Activated naive CD4-positive, alpha-beta T cell treated with anti-CD3 and anti-CD28 coated beads, Interleukin-2, amount 10 ng/mL, durations not matched to agents 7 days and 5 days (primary cell): ENCODE results near the gene SMARCC2.

Source experiments
- CTCF ChIA-PET: fragments of 350-600 bp; sonication (Branson Sonifier 250); formaldehyde crosslinking; loops from one replicate; lab custom pipeline; 2021; ENCODE audit warnings: antibody characterized with exemption; lab: Charles Lee
- DNase-seq: peaks from one replicate; pipeline ENCODE4 v3.0.0-alpha.2; 2020
- H3K27ac Mint-ChIP-seq: one replicate; pipeline ENCODE4 v1.8.0; 2021; ENCODE audit warnings: mild to moderate bottlenecking, moderate library complexity, mixed read lengths
- H3K27me3 Mint-ChIP-seq: one replicate; pipeline ENCODE4 v1.8.0; 2021; ENCODE audit warnings: mild to moderate bottlenecking, mixed read lengths
- H3K36me3 Mint-ChIP-seq: one replicate; pipeline ENCODE4 v1.8.0; 2021; ENCODE audit warnings: mixed read lengths
- H3K4me1 Mint-ChIP-seq: one replicate; pipeline ENCODE4 v1.8.0; 2021; ENCODE audit warnings: mixed read lengths
- H3K4me3 Mint-ChIP-seq: one replicate; pipeline ENCODE4 v1.8.0; 2021; ENCODE audit warnings: mild to moderate bottlenecking, moderate library complexity, mixed read lengths
- H3K9me3 Mint-ChIP-seq: one replicate; pipeline ENCODE4 v1.8.0; 2021; ENCODE audit warnings: mixed read lengths

The SMARCC2 gene

DNA sequence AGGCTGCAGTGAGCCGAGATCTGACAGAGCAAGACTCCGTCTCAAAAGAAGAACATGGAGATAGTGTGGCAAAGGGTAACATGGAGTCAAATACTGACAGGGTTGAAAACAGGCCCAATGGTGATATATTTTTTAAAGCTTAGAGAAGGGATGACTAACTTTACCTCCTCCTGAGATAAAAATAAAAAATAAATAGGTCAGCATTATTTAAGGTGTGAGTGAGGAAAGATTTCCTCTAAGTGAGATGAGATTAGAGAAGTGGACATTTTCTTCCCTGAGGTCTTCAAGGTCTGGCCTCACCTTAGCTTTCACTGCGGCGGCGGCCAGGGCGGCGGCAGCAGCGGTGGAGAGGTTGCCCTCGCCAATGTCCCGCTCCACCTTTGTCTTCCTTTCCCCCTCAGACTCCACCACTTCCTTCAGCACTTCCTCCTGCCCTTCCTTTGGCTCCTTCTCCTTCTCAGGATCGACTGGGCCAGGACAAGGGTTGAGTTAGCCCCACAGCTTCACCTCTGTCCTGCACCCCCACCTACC is 20.0 kb downstream of the SMARCC2 start:
- Mint-ChIP-seq H3K27me3 (no peaks in the 10 kb centered on the region), H3K27ac (no peak overlapping the region), H3K4me1 (no peaks in the 10 kb centered on the region), H3K4me3 (no peak overlapping the region), H3K9me3 (no peaks in the 10 kb centered on the region), H3K36me3 (peaks cover 62% of the 10 kb centered on the region)
- no peak for DNase-seq
- CTCF ChIA-PET: interaction anchor here (1.4 kb wide), 1 partner anchor 50 kb away, joined by 3 read pairs; no protein-coding TSS in a partner anchor

GRCh38 chr12:56165369-56165768 is 23.9 kb downstream of the SMARCC2 start:
- Mint-ChIP-seq H3K36me3 (peaks cover 67% of the 10 kb centered on the region), H3K4me3 (no peak overlapping the region), H3K4me1 (peaks cover 17% of the 10 kb centered on the region), H3K27ac (no peak overlapping the region), H3K27me3 (no peaks in the 10 kb centered on the region), H3K9me3 (no peaks in the 10 kb centered on the region)
- CTCF ChIA-PET: no interaction called here
- no peak for DNase-seq

GRCh38 chr12:56164345-56164729 is 24.9 kb downstream of the SMARCC2 start:
- Mint-ChIP-seq H3K9me3 (no peaks in the 10 kb centered on the region), H3K27me3 (no peaks in the 10 kb centered on the region), H3K4me1 (peaks cover 23% of the 10 kb centered on the region), H3K27ac (peak overlapping the region; percentile 70), H3K4me3 (no peak overlapping the region), H3K36me3 (peaks cover 68% of the 10 kb centered on the region)
- no peak for DNase-seq
- CTCF ChIA-PET: no interaction called here

DNA sequence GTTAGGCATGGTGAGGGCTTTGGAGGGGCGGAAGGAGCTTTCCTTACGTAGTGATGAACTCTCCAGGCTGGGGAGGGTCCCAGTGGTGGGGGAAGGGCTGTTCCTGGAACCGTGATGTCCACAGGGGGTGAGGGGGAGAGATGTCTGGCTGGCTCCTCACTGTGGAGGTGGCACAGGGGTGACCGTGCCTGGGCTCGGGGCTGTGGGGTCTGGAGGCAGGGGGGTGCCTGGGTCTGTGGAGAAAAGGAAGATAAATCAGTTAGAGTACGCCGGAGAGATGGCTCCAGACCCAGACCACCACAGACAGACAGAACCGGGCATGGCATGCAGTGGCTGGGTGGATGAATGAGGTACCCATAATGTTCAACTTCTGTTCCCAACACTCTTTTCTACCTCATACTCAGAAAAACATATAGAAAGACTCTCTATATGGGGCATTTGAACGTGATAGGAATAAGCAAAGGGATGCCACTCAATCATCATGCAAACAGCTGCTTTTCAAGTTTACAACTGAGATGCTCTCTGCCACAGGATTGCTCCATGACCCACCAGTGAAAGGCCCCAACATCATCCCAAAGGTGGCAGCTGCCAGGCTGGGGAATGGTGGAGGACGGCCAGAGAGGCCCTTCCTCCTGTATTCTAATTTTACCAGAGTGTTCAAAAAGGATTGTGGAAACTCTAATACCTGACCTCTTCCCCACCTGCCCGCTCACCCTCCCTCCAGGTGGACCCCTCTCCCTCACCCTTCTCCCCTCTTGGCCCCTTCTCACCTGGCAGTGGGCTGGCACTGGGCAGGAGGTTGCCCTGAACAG is 25.5 kb downstream of the SMARCC2 start:
- peaks cover 74% of the 10 kb centered on the region for H3K36me3 Mint-ChIP-seq
- CTCF ChIA-PET: interaction anchor here (3.5 kb wide), 1 partner anchor 37 kb away, joined by 21 read pairs; the partner anchor contains the start of gene ESYT1
- H3K4me3 Mint-ChIP-seq: no peak overlapping the region
- peaks cover 23% of the 10 kb centered on the region for H3K4me1 Mint-ChIP-seq
- H3K27me3 Mint-ChIP-seq: no peaks in the 10 kb centered on the region
- H3K9me3 Mint-ChIP-seq: no peaks in the 10 kb centered on the region
- DNase-seq: no peak
- H3K27ac Mint-ChIP-seq: peak overlapping the region; percentile 70

DNA sequence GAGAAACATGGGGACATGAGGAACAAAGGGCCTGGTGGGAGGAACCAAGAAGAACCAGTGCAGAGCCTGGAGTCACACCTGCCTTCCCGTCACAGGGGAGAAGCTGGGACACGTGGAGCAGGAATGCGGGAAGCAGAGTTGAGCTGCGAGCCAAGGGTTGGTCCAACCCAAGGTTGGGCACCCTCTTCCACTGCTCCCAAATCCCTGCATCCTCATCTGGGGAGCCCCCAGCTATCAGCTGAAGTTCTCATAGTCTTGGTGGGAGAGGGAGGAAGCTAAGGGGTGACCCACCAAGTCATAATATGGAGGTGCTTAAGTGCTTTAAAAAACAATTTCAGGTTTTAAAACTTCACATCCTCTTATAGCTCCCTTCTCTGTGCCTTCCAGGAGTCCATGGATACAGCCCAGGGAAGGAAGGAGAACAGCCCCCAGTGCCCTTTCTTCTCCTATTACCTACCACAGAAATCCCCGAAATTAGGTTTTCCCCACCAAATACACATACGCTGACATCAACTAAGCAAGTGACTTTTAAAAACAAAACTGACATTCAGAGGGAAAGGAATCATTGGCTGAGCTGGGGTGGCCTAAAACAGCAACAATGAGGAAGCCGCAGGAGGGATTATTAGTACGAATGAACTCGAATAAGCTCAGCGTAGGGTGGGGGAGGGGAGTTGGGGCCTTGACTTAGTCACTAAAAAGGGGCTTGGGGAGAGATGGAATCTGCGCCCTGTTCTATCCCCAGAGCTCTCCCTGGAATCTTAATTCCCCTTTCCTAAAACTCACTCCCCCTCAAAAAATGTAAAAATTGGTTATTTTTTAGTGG is 26.6 kb downstream of the SMARCC2 start:
- H3K36me3 Mint-ChIP-seq: peaks cover 74% of the 10 kb centered on the region
- peaks cover 24% of the 10 kb centered on the region for H3K4me1 Mint-ChIP-seq
- no peaks in the 10 kb centered on the region for H3K9me3 Mint-ChIP-seq
- H3K4me3 Mint-ChIP-seq: no peak overlapping the region
- no peaks in the 10 kb centered on the region for H3K27me3 Mint-ChIP-seq
- H3K27ac Mint-ChIP-seq: peak overlapping the region; percentile 12
- CTCF ChIA-PET: interaction anchor here (1.1 to 3.5 kb wide), 5 partner anchors 13 to 77 kb away, joined by 3 to 21 read pairs (median 4); partner anchors contain the start of genes ESYT1 and ZC3H10
- no peak for DNase-seq

DNA sequence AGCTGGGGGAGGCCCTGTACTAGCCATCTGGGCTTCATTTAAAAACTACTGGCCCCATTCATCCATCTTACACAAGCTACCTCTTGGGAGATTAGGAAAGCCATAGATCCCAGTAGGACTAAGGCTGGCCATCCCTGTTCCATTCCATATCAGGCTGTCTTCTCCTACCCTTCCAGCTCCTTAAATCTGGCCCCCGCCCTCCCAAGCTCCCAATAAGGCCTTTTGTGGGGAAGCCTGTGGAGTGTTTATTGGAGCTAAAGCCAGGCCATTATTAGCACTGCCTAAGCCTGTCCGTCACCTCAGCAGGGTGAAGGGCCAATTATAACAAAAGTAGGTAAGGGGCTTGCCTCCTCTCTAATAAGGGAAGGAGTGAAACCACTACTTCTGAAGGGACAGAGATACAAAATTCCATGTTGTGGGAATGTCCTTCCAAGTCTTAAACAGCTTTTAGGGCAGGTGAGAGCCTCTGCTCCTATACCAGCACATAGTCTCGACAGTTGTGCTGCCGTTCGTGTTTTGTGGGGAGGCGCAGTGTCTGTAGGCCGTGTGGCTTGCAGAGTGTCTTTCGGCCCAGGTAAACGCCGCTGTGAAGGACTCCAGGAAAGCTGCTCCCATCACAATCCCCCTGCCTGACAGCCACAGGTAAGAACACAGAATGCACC is 27.5 kb downstream of the SMARCC2 start:
- Mint-ChIP-seq H3K27me3 (no peaks in the 10 kb centered on the region), H3K4me3 (peak overlapping the region; percentile 95), H3K9me3 (no peaks in the 10 kb centered on the region), H3K4me1 (peaks cover 30% of the 10 kb centered on the region), H3K27ac (peak overlapping the region; percentile 94), H3K36me3 (peaks cover 73% of the 10 kb centered on the region)
- no peak for DNase-seq
- CTCF ChIA-PET: interaction anchor here (0.9 to 3.5 kb wide), 7 partner anchors 11 to 115 kb away, joined by 3 to 21 read pairs (median 4); partner anchors contain the start of genes ESYT1 and ZC3H10

DNA sequence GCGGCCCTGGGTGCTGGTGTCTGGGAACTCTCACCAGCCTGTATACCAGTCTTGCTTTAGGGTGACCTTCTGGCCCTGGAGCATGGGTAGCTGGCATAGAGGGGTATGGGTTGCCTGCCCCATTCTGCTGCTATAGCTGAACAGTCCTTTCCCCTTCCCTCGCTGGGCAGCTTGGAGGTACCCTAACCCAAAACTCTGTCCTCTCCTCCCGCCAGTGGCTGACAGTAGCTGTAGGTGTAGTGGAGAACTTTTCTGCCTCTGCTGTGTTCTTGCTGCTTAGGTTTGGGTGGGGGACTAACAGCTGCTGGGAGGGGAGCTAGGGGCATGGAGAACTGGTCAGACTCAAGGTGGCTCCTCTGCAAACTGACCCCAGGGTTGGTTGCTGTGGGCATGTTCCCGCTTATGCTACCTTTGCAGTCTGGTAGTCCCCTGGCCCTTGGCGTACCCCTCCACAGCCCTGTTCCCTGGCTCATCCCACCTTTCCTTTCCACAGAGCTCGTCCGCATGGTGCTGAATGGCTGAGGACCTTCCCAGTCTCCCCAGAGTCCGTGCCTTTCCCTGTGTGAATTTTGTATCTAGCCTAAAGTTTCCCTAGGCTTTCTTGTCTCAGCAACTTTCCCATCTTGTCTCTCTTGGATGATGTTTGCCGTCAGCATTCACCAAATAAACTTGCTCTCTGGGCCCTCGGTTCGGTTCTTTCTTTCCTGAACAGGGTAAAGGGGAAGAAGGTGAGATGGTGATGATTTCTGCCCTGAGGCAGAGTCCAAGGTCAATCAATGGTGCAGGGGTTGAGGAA is 28.2 kb downstream of the SMARCC2 start:
- Mint-ChIP-seq H3K4me1 (peaks cover 32% of the 10 kb centered on the region), H3K9me3 (no peaks in the 10 kb centered on the region), H3K27me3 (no peaks in the 10 kb centered on the region), H3K4me3 (peak overlapping the region; percentile 95), H3K36me3 (peaks cover 73% of the 10 kb centered on the region), H3K27ac (peak overlapping the region; percentile 94)
- CTCF ChIA-PET: interaction anchor here (0.5 to 3.5 kb wide), 7 partner anchors 12 to 114 kb away, joined by 3 to 21 read pairs (median 5); partner anchors contain the start of genes ESYT1, SMARCC2 and ZC3H10
- DNase-seq: no peak

DNA sequence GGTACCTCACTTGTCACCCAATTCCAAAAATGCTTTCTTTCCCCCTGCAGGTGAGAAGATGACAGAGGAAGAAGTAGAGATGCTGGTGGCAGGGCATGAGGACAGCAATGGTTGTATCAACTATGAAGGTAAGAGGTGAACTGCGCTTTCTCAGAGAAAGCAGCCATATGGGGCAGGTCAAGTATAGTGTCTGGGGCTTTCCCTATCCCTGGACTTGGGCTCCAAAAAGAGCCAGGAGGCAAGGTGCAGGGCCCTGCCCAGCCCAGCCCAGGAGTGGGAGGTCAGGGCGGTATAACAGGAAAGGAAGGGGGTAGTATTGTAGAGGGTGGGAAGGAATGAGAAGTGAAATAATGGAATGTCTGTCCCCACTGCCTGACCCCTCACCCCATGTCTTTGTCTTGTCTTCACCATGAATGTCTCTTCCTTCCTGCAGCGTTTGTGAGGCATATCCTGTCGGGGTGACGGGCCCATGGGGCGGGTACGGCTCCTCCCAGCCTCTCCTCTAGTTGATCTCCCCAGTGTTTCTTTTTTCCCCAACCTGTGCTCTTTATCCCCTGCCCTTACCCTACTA is 29.0 kb downstream of the SMARCC2 start:
- CTCF ChIA-PET: interaction anchor here (1.2 to 3.5 kb wide), 5 partner anchors 12 to 42 kb away, joined by 3 to 21 read pairs (median 6); partner anchors contain the start of genes ESYT1, SMARCC2 and ZC3H10
- DNase-seq: peak; percentile 81
- Mint-ChIP-seq H3K27me3 (no peaks in the 10 kb centered on the region), H3K4me3 (peak overlapping the region; percentile 95), H3K4me1 (peaks cover 39% of the 10 kb centered on the region), H3K27ac (peak overlapping the region; percentile 94), H3K36me3 (peaks cover 72% of the 10 kb centered on the region), H3K9me3 (no peaks in the 10 kb centered on the region)

- peaks cover 71% of the 10 kb centered on the region for H3K36me3 Mint-ChIP-seq
- no peaks in the 10 kb centered on the region for H3K9me3 Mint-ChIP-seq
- peak overlapping the region; percentile 94 for H3K27ac Mint-ChIP-seq
- H3K27me3 Mint-ChIP-seq: no peaks in the 10 kb centered on the region
- no peak for DNase-seq
- H3K4me3 Mint-ChIP-seq: peak overlapping the region; percentile 95
- CTCF ChIA-PET: interaction anchor here (0.7 to 3.5 kb wide), 9 partner anchors 17 to 62 kb away, joined by 3 to 21 read pairs (median 6); partner anchors contain the start of genes ESYT1, RNF41, SMARCC2 and ZC3H10
- H3K4me1 Mint-ChIP-seq: peaks cover 45% of the 10 kb centered on the region
Measured at GRCh38 chr12:56159482-56160192, 29.6 kb downstream of the SMARCC2 start.

- H3K27ac Mint-ChIP-seq: peak overlapping the region; percentile 94
- CTCF ChIA-PET: interaction anchor here (0.7 to 3.5 kb wide), 8 partner anchors 16 to 63 kb away, joined by 3 to 18 read pairs (median 6); partner anchors contain the start of genes ESYT1, RNF41, SMARCC2 and ZC3H10
- no peaks in the 10 kb centered on the region for H3K9me3 Mint-ChIP-seq
- peak overlapping the region; percentile 95 for H3K4me3 Mint-ChIP-seq
- DNase-seq: peak; percentile 53
- no peaks in the 10 kb centered on the region for H3K27me3 Mint-ChIP-seq
- H3K4me1 Mint-ChIP-seq: peaks cover 49% of the 10 kb centered on the region
- peaks cover 64% of the 10 kb centered on the region for H3K36me3 Mint-ChIP-seq
Measured at GRCh38 chr12:56158926-56159461, 30.3 kb downstream of the SMARCC2 start.

DNA sequence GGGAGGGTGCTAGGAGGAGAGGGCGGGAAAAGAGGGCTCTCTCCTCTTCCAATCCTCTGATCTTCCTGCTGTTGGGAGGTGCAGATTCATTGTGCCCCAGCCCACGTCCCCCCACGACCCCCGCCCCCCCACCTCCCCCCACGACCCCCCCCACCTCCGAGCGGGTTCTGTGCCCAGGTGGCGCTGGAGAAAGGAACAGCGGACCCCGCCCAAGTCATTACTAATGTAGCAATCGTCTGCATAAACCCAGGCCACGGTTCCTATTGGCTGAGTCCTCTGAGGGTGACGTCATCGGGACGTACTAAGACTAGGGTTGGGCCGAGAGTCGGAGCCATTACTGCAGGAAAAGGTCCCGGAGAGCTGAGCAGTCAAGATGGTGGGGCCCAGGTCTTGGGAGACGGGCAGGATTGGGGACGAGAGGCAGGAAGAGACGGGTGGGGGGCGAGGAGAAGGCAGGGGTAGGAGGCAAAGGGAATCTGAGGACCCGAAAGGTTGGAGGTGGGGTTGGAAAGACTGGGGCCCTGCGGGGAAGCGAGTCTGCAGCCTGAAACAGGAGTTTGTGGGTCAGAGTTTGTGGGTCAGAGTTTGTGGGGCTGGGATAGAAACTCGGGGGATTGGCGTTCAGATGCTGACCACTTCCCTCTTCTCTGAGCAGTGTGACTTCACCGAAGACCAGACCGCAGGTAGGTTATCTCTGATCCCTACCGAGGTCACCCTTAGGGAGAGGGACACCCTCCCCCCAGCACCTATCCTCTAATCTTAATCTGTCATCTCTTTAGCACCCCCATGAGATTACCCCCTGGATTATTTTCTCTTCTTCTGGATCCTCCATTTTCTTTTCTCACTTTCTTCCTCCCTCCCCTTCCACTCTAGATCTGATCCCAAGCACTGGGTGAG is 31.0 kb downstream of the SMARCC2 start, which contains the start of gene MYL6:
Gene MYL6, plus strand, starts transcription at position 331 of the 897 bp plus-strand sequence. Its CDS starts 43 bp downstream, at position 374.
- Mint-ChIP-seq H3K36me3 (peaks cover 57% of the 10 kb centered on the region), H3K4me1 (peaks cover 51% of the 10 kb centered on the region)

More for the DNA sequence above, 31.0 kb downstream of the SMARCC2 start, which contains the start of gene MYL6:
- Mint-ChIP-seq H3K4me3 (peak within 1 kb of the TSS; percentile 95), H3K27me3 (no peaks in the 10 kb centered on the region), H3K9me3 (no peaks in the 10 kb centered on the region), H3K27ac (peak within 1 kb of the TSS; percentile 94)
- CTCF ChIA-PET: interaction anchor here (0.7 to 3.5 kb wide), 8 partner anchors 15 to 63 kb away, joined by 3 to 18 read pairs (median 6); partner anchors contain the start of genes ESYT1, RNF41, SMARCC2 and ZC3H10
- DNase-seq: peak; percentile 97
